ENCODE results near the gene FFAR1. TPM values are rescaled to one million over a fixed set of nuclear protein-coding genes. Genes with fewer than 3 reads are reported as not detected.

Gene FFAR1
- total and polyA plus RNA-seq, 2 donors (not counting 1 experiment from before 2014, with no cell fraction given): 3.0 to 17.9 TPM

DNA sequence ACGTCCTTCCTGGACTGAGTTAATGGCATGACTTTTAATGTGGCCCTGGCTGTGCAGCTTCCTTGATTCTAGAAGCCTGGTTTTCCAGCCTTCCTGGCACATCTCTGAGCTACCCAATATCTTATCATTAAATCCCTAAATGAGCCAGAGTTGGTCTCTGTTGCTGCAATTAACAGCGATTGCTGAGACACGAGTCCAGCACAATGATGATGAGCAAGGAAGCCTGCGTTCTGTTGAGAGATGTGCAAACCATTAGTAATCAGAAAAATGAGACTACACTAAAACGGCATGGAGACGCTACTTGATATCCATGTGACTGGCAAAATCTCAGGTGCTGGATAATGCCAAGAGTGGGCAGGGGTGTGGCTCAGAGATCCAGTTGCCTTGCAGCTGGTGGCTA, 49.4 kb downstream of the FFAR1 start:
- WGBS (ENCODE audit: insufficient coverage): 100% methylated on average over 4 of the region's 6 CpGs

More for the DNA sequence above, 49.4 kb downstream of the FFAR1 start:
- Histone ChIP-seq H3K4me3 (ENCODE audit: control extremely low read depth in 1 of 5, extremely low read depth in 1 of 5, insufficient read depth in 1 of 5, low read depth in 2 of 5, low read length in 4 of 5) (no peak overlapping the region), H3K9ac (ENCODE audit: low read length) (no peak overlapping the region), H3K79me2 (ENCODE audit: control insufficient read depth, insufficient read depth, low read length) (no peaks in the 10 kb centered on the region), H4K20me1 (ENCODE audit: control insufficient read depth, insufficient read depth, low read length, poor library complexity, severe bottlenecking) (no peaks in the 10 kb centered on the region), H3K36me3 (replicated peaks in 1 of 2; ENCODE audit: control extremely low read depth in 1 of 2, control insufficient read depth in 1 of 2, extremely low read depth in 1 of 2, insufficient read depth in 2 of 2, low read length in 1 of 2) (no peaks in the 10 kb centered on the region), H3K4me2 (replicated peaks; ENCODE audit: low read depth, low read length, poor library complexity, severe bottlenecking) (no peak overlapping the region), H2AFZ (ENCODE audit: insufficient read depth, low read depth, low read length, poor library complexity, severe bottlenecking) (no peak overlapping the region), H3K27me3 (replicated peaks in 1 of 4; ENCODE audit: control extremely low read depth in 1 of 4, control insufficient read depth in 3 of 4, insufficient read depth in 4 of 4, low read length in 3 of 4) (peaks cover 0 to 4% (median 0%) of the 10 kb centered on the region in 4 experiments), H3K9me3 (ENCODE audit: control extremely low read depth in 1 of 3, control insufficient read depth in 2 of 3, insufficient read depth in 1 of 3, low read length in 2 of 3) (peaks cover 0 to 2% (median 0%) of the 10 kb centered on the region in 3 donors), H3K4me1 (ENCODE audit: control insufficient read depth in 2 of 2, insufficient read depth in 2 of 2, low read length in 2 of 2) (no peaks in the 10 kb centered on the region), H3K27ac (ENCODE audit: low read length in 2 of 2) (no peak overlapping the region)
- no peak for DNase-seq
- POLR2A ChIA-PET: no interaction called here
- no peak overlapping the region for H3K27ac Mint-ChIP-seq
- TF ChIP-seq CTCF (IDR thresholded peaks at IDR 0.05): no peak
- no peak for TF ChIP-seq EZH2 (IDR thresholded peaks at IDR 0.05; ENCODE audit: borderline replicate concordance, insufficient read depth, low read depth, low read length, poor library complexity, severe bottlenecking)
- intact Hi-C loops (cut with micrococcal nuclease): no loop called here
- no peak for ATAC-seq (ENCODE audit: low read depth)
- no peak overlapping the region for H3K4me3 Mint-ChIP-seq
- H3K4me1 Mint-ChIP-seq: peaks cover 5% of the 10 kb centered on the region
- H3K27me3 Mint-ChIP-seq: no peaks in the 10 kb centered on the region
- H3K9me3 Mint-ChIP-seq (ENCODE audit: insufficient read depth): no peaks in the 10 kb centered on the region
- CTCF ChIA-PET: no interaction called here

Other genes with a start within 250 kb of the FFAR1 start
- gene FXYD3, start 232.1 kb upstream of the FFAR1 start, total RNA-seq: not detected in 2 replicates
- gene FXYD3, start 232.1 kb upstream of the FFAR1 start, polyA plus RNA-seq: not detected in 2 replicates
- gene LGI4, start 212.8 kb upstream of the FFAR1 start, total RNA-seq: 0.59 and 0.70 TPM in 2 replicates
- 0.40 and 0.74 TPM in 2 replicates for gene LGI4, start 212.8 kb upstream of the FFAR1 start, polyA plus RNA-seq
- gene FXYD1, start 209.1 kb upstream of the FFAR1 start, total RNA-seq: 3.8 and 4.7 TPM in 2 replicates
- 2.6 and 3.1 TPM in 2 replicates for gene FXYD1, start 209.1 kb upstream of the FFAR1 start, polyA plus RNA-seq
- 27.4 and 32.1 TPM in 2 replicates for gene FXYD7, start 204.6 kb upstream of the FFAR1 start, total RNA-seq
- 3.8 and 6.3 TPM in 2 replicates for gene FXYD7, start 204.6 kb upstream of the FFAR1 start, polyA plus RNA-seq
- 293 and 310 TPM in 2 replicates for gene FXYD5, start 193.2 kb upstream of the FFAR1 start, total RNA-seq
- 362 and 390 TPM in 2 replicates for gene FXYD5, start 193.2 kb upstream of the FFAR1 start, polyA plus RNA-seq
- 0.25 TPM in 1 of 2 replicates, not detected in the other for gene FAM187B, start 119.2 kb upstream of the FFAR1 start, total RNA-seq
- gene FAM187B, start 119.2 kb upstream of the FFAR1 start, polyA plus RNA-seq: not detected in 2 replicates
- gene LSR, start 98.9 kb upstream of the FFAR1 start, total RNA-seq: 45.3 and 46.5 TPM in 2 replicates
- gene LSR, start 98.9 kb upstream of the FFAR1 start, polyA plus RNA-seq: 29.9 and 37.2 TPM in 2 replicates
- 314 and 318 TPM in 2 replicates for gene USF2, start 78.9 kb upstream of the FFAR1 start, total RNA-seq
- 357 and 377 TPM in 2 replicates for gene USF2, start 78.9 kb upstream of the FFAR1 start, polyA plus RNA-seq
- gene HAMP, start 65.4 kb upstream of the FFAR1 start, total RNA-seq: 2.5 and 3.0 TPM in 2 replicates
- gene HAMP, start 65.4 kb upstream of the FFAR1 start, polyA plus RNA-seq: 0.70 and 1.4 TPM in 2 replicates
- 0.12 TPM in 1 of 2 replicates, not detected in the other for gene MAG, start 55.7 kb upstream of the FFAR1 start, total RNA-seq
- 0.30 and 0.58 TPM in 2 replicates for gene MAG, start 55.7 kb upstream of the FFAR1 start, polyA plus RNA-seq
- 692 and 698 TPM in 2 replicates for gene CD22, start 18.7 kb upstream of the FFAR1 start, total RNA-seq
- gene CD22, start 18.7 kb upstream of the FFAR1 start, polyA plus RNA-seq: 1,437 and 1,715 TPM in 2 replicates
- gene FFAR3, start 10.6 kb downstream of the FFAR1 start, total RNA-seq: not detected in 2 replicates
- 0.63 and 4.1 TPM in 2 replicates for gene FFAR3, start 10.6 kb downstream of the FFAR1 start, polyA plus RNA-seq
- not detected in 2 replicates for gene GPR42, start 23.2 kb downstream of the FFAR1 start, total RNA-seq
- 0.10 and 3.5 TPM in 2 replicates for gene GPR42, start 23.2 kb downstream of the FFAR1 start, polyA plus RNA-seq
- 0.15 TPM in 1 of 2 replicates, not detected in the other for gene FFAR2, start 100.4 kb downstream of the FFAR1 start, total RNA-seq
- 0.26 and 0.31 TPM in 2 replicates for gene FFAR2, start 100.4 kb downstream of the FFAR1 start, polyA plus RNA-seq
- not detected in 2 replicates for gene KRTDAP, start 142.6 kb downstream of the FFAR1 start, total RNA-seq
- gene KRTDAP, start 142.6 kb downstream of the FFAR1 start, polyA plus RNA-seq: not detected in 2 replicates
- gene DMKN, start 165.7 kb downstream of the FFAR1 start, total RNA-seq: 1.8 and 4.5 TPM in 2 replicates
- gene DMKN, start 165.7 kb downstream of the FFAR1 start, polyA plus RNA-seq: 0.58 and 1.6 TPM in 2 replicates
- gene SBSN, start 180.4 kb downstream of the FFAR1 start, total RNA-seq: not detected in 2 replicates
- gene SBSN, start 180.4 kb downstream of the FFAR1 start, polyA plus RNA-seq: not detected in 2 replicates
- not detected in 2 replicates for gene GAPDHS, start 185.6 kb downstream of the FFAR1 start, total RNA-seq
- not detected in 2 replicates for gene GAPDHS, start 185.6 kb downstream of the FFAR1 start, polyA plus RNA-seq
- 39.8 and 41.6 TPM in 2 replicates for gene TMEM147, start 197.7 kb downstream of the FFAR1 start, total RNA-seq
- 61.6 and 68.9 TPM in 2 replicates for gene TMEM147, start 197.7 kb downstream of the FFAR1 start, polyA plus RNA-seq
- not detected in 2 replicates for gene ATP4A, start 215.8 kb downstream of the FFAR1 start, total RNA-seq
- not detected in 2 replicates for gene ATP4A, start 215.8 kb downstream of the FFAR1 start, polyA plus RNA-seq
- gene PMIS2, start 238.3 kb downstream of the FFAR1 start, total RNA-seq: not detected in 2 replicates
- gene PMIS2, start 238.3 kb downstream of the FFAR1 start, polyA plus RNA-seq: not detected in 2 replicates